ENCODE measurements around the gene SMIM12. TPM values are rescaled to one million over a fixed set of nuclear protein-coding genes. Genes with fewer than 3 reads are reported as not detected.

Gene SMIM12
- total RNA-seq, 4 donors from 2014 or later = 17.1 to 38.1 (median 31.5) TPM

DNA sequence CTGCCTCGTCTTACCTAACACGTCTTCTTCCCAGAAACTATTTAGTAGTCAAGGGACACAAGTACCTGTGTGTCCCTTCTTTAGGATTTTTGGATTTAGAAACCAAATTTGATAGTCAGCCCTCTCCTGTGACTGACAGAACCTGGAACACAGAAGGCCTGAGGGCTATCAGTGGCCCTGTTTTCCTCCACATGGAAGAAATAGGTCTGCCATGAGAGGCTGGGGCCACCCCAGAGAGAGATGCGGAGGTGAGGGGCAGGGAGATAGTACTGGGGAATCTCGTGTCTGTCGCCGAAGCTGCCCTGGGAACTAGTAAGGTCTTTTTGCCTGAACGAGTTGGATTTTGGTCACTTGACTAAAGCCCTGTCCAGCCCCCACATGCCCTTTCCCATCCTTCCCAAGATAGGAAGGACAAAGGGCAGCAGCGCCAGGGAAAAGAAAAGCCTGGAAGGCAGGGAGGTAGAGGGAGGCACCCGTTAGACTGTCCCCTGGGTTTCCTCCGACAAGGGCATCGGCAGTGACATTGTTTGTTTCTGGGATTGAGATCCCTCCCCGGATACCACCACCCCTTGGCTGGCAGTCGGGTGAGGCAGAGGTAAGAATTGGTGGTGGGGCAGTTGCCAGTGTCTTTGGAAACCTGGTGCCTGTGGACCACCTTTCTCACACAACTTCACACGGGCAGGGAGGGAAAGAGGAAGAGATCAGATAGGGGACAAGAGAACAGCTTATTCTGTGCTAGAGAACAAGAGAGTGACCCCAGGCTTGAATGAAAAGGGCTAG is 19.8 kb downstream of the SMIM12 start:
- peak in 1 of 2 donors; percentile 40 for DNase-seq (ENCODE audit: low spot score in 2 of 2)
- TF ChIP-seq EP300 (IDR thresholded peaks at IDR 0.05) (no peak), POLR2AphosphoS5 (IDR thresholded peaks at IDR 0.05) (no peak), POLR2A (IDR thresholded peaks at IDR 0.05) (no peak)
- TF ChIP-seq, protein P1, sequence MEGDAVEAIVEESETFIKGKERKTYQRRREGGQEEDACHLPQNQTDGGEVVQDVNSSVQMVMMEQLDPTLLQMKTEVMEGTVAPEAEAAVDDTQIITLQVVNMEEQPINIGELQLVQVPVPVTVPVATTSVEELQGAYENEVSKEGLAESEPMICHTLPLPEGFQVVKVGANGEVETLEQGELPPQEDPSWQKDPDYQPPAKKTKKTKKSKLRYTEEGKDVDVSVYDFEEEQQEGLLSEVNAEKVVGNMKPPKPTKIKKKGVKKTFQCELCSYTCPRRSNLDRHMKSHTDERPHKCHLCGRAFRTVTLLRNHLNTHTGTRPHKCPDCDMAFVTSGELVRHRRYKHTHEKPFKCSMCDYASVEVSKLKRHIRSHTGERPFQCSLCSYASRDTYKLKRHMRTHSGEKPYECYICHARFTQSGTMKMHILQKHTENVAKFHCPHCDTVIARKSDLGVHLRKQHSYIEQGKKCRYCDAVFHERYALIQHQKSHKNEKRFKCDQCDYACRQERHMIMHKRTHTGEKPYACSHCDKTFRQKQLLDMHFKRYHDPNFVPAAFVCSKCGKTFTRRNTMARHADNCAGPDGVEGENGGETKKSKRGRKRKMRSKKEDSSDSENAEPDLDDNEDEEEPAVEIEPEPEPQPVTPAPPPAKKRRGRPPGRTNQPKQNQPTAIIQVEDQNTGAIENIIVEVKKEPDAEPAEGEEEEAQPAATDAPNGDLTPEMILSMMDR (IDR thresholded peaks at IDR 0.05) = no peak

DNA sequence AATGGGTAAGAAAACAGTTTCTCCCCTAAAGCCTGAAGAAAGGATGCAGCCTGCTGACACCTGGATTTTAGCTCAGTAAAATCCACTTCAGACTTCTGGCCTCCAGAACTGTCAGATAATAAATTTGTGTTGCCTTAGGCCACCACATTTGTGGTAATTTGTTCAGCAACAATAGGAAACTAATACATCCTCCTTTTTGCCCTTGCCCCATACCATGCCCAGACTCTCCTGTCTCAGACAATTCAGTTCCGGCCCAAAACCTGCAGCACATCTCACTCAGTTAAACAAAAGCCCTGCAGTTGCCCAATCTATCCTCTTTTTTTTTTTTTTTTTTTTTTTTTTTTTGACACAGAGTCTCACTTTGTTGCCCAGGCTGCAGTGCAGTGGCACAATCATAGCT is 25.8 kb downstream of the SMIM12 start:
- no peaks in the 10 kb centered on the region for H3K27me3 ChIP-seq
- peaks cover 3% of the 10 kb centered on the region for H3K4me1 ChIP-seq
- DNase-seq (ENCODE audit: low spot score in 2 of 2) = peak in 1 of 2 donors; percentile 40
- H3K9me3 ChIP-seq = no peaks in the 10 kb centered on the region
- no peaks in the 10 kb centered on the region for H3K36me3 ChIP-seq
- 88% methylated on average over 1 of the region's 1 CpG for WGBS
- TF ChIP-seq POLR2AphosphoS5 (IDR thresholded peaks at IDR 0.05) (no peak), POLR2A (IDR thresholded peaks at IDR 0.05) (no peak), EP300 (IDR thresholded peaks at IDR 0.05) (no peak)
- TF ChIP-seq, protein P1 (IDR thresholded peaks at IDR 0.05) = no peak
- H3K27ac ChIP-seq = no peak overlapping the region
- no peak overlapping the region for H3K4me3 ChIP-seq

More for the DNA sequence above, 19.8 kb downstream of the SMIM12 start:
- H3K36me3 ChIP-seq = no peaks in the 10 kb centered on the region
- H3K27me3 ChIP-seq = no peaks in the 10 kb centered on the region
- peaks cover 10% of the 10 kb centered on the region for H3K4me1 ChIP-seq
- 90% methylated on average over 14 of the region's 14 CpGs for WGBS
- no peak overlapping the region for H3K27ac ChIP-seq
- no peaks in the 10 kb centered on the region for H3K9me3 ChIP-seq
- H3K4me3 ChIP-seq = no peak overlapping the region

DNA sequence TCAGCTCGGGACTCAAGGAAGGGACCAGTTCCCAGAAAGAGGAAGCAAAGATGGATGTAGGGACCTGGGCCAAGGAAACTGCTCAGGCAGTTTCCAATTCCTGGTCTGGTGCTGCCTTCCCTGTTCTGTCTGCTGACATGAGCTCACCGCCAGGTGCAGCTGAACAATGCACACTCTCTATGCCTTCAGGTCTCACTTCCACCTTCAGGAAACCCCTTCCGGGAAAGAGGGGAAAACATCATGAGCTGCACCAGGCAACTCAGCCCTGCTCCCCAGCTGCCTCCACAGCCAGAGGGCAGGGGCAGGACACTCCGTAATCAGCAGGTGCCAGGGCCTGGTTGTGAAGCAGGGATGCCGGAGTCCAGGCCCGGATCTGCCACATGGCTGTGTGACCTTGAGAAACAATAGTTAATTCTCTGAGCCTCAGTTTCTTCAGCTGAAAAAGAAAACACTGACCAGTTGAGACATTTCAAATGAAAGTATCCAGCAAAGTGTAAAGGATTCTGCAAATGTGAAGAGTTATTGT is 27.8 kb downstream of the SMIM12 start:
- DNase-seq (ENCODE audit: low spot score in 2 of 2) = peak in 1 of 2 donors; percentile 44
- 77% methylated on average over 6 of the region's 6 CpGs for WGBS
- H3K4me3 ChIP-seq = no peak overlapping the region

DNA sequence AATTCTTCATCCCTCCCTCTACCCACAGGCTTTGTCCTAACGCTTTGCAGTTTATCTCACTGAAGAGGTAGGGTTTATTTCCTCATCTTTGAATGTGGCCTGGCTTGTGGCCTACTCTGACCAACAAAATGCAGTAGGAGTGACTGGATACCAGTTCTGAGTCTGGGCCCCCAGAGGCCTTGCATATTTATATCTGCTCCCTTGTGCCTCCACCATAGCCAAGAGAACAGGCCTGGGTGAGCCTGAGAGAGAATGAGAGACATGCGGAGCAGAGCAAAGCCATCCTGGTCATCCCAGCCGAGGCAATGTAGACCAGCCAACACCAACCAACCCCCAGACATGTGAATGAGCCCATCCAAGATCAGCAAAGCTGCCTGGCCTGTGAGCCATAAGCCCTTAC is 30.3 kb downstream of the SMIM12 start:
- 82% methylated on average over 3 of the region's 3 CpGs for WGBS
- H3K9me3 ChIP-seq = no peaks in the 10 kb centered on the region
- H3K4me3 ChIP-seq = no peak overlapping the region
- no peak overlapping the region for H3K27ac ChIP-seq
- H3K36me3 ChIP-seq = no peaks in the 10 kb centered on the region
- no peaks in the 10 kb centered on the region for H3K27me3 ChIP-seq
- no peaks in the 10 kb centered on the region for H3K4me1 ChIP-seq
- TF ChIP-seq POLR2AphosphoS5 (IDR thresholded peaks at IDR 0.05) = no peak
- peak in 1 of 2 donors; percentile 53 for DNase-seq (ENCODE audit: low spot score in 2 of 2)

More for the DNA sequence above, 27.8 kb downstream of the SMIM12 start:
- H3K36me3 ChIP-seq = no peaks in the 10 kb centered on the region
- H3K27me3 ChIP-seq = no peaks in the 10 kb centered on the region
- H3K4me1 ChIP-seq = no peaks in the 10 kb centered on the region
- no peaks in the 10 kb centered on the region for H3K9me3 ChIP-seq
- TF ChIP-seq EP300 (IDR thresholded peaks at IDR 0.05) (no peak), POLR2AphosphoS5 (IDR thresholded peaks at IDR 0.05) (no peak), POLR2A (IDR thresholded peaks at IDR 0.05) (no peak)
- TF ChIP-seq, protein P1 (IDR thresholded peaks at IDR 0.05) = no peak
- no peak overlapping the region for H3K27ac ChIP-seq

GRCh38 chr1:34828611-34829010 is 30.9 kb downstream of the SMIM12 start:
- no peak overlapping the region for H3K27ac ChIP-seq
- DNase-seq (ENCODE audit: low spot score in 2 of 2) = peak in 1 of 2 donors; percentile 35

More at GRCh38 chr1:34828611-34829010, 30.9 kb downstream of the SMIM12 start:
- Histone ChIP-seq H3K4me3 (no peak overlapping the region), H3K36me3 (no peaks in the 10 kb centered on the region), H3K4me1 (no peaks in the 10 kb centered on the region), H3K9me3 (no peaks in the 10 kb centered on the region), H3K27me3 (no peaks in the 10 kb centered on the region)
- TF ChIP-seq POLR2A (IDR thresholded peaks at IDR 0.05) = no peak
- TF ChIP-seq EP300 (IDR thresholded peaks at IDR 0.05) = no peak
- no peak for TF ChIP-seq POLR2AphosphoS5 (IDR thresholded peaks at IDR 0.05)
- TF ChIP-seq, protein P1 (IDR thresholded peaks at IDR 0.05) = no peak
- WGBS = 80% methylated on average over 2 of the region's 2 CpGs
